Measurements from ENCODE around the gene CCDC117. TPM values are rescaled to one million over a fixed set of nuclear protein-coding genes. Genes with fewer than 3 reads are reported as not detected.

Gene CCDC117
- 4.2 and 4.5 TPM in 2 replicates for polyA plus RNA-seq (2012; rRNA removed)
- polyA plus RNA-seq (2012; cell fraction: cytosol; rRNA removed) = 6.3 and 7.3 TPM in 2 replicates
- 3.4 and 4.6 TPM in 2 replicates for polyA plus RNA-seq (2012; cell fraction: nucleus; rRNA removed)

GRCh38 chr22:28772633-28773460 lies at the start of gene CCDC117:
Gene CCDC117, plus strand, starts transcription at chr22:28772695. Its CDS starts 155 bp downstream, at chr22:28772850.
- Histone ChIP-seq H3K9ac (peak within 1 kb of the TSS; percentile 94), H3K4me1 (ENCODE audit: control insufficient read depth in 1 of 2, insufficient read depth in 2 of 2, low read depth in 1 of 2, low read length in 1 of 2) (no peaks in the 10 kb centered on the region), H4K20me1 (ENCODE audit: insufficient read depth) (no peaks in the 10 kb centered on the region), H3K4me3 (ENCODE audit: low read depth in 2 of 2, low read length in 1 of 2) (peak within 1 kb of the TSS; percentile 60 to 88), H3K4me2 (peak within 1 kb of the TSS; percentile 95), H3K27ac (ENCODE audit: low read depth in 2 of 2, low read length in 1 of 2) (peak within 1 kb of the TSS; percentile 71 to 88), H2AFZ (ENCODE audit: low read depth) (peak within 1 kb of the TSS; percentile 86), H3F3A (replicated peaks; ENCODE audit: insufficient read depth) (peaks cover 7% of the 10 kb centered on the region), H3K9me2 (no peaks in the 10 kb centered on the region), H3K36me3 (replicated peaks in 1 of 2; ENCODE audit: control insufficient read depth in 1 of 2, insufficient read depth in 2 of 2, low read length in 1 of 2) (peaks cover 0 to 30% of the 10 kb centered on the region in 2 experiments), H3K27me3 (ENCODE audit: insufficient read depth) (no peaks in the 10 kb centered on the region), H3K9me3 (no peaks in the 10 kb centered on the region), H3K79me2 (ENCODE audit: insufficient read depth) (peaks cover 48% of the 10 kb centered on the region)
- CTCF ChIA-PET = interaction anchor here (0.9 to 3.2 kb wide), 11 partner anchors 8 to 173 kb away, joined by 3 to 17 read pairs (median 6); partner anchors contain the start of gene XBP1
- under 1% methylated on average over 22 of the region's 92 CpGs for WGBS (ENCODE audit: low lambda C conversion rate)
- DNase-seq = peak; percentile 95
- POLR2A ChIA-PET = interaction anchor here (0.6 to 1.2 kb wide), 7 partner anchors 11 to 1463 kb away, joined by 3 to 9 read pairs (median 4); partner anchors contain the start of genes TTC28 and XBP1
- TF ChIP-seq RCOR1 (IDR thresholded peaks at IDR 0.05; ENCODE audit: low read length) (no peak), FOXM1 (IDR thresholded peaks at IDR 0.05; ENCODE audit: low read depth) (no peak), SMC3 (IDR thresholded peaks at IDR 0.05; ENCODE audit: low read depth, low read length) (no peak), SIN3A (IDR thresholded peaks at IDR 0.05; ENCODE audit: borderline replicate concordance, low read depth, low read length) (0 out of 2 replicates have a peak, but pooled peaks have one; percentile 71), USF2 (IDR thresholded peaks at IDR 0.05; ENCODE audit: borderline replicate concordance, low read depth, low read length) (no peak), GATA2 (CRISPR knock-in tag; IDR thresholded peaks at IDR 0.05) (no peak), EZH2phosphoT487 (IDR thresholded peaks at IDR 0.05; ENCODE audit: borderline replicate concordance, low read depth) (no peak), FOSL2 (IDR thresholded peaks at IDR 0.05; ENCODE audit: borderline replicate concordance, low read depth) (0 out of 2 replicates have a peak, but pooled peaks have one; percentile 3), CTCF (IDR thresholded peaks at IDR 0.05) (no peak; the same call in 1 of the 2 replicates), RFX5 (IDR thresholded peaks at IDR 0.05; ENCODE audit: low read length) (no peak), FOXJ3 (CRISPR knock-in tag; IDR thresholded peaks at IDR 0.05) (peak; percentile 77; the same call in 1 of the 2 replicates), MAX (IDR thresholded peaks at IDR 0.05; ENCODE audit: low read depth) (peak; percentile 96), ELF1 (IDR thresholded peaks at IDR 0.05) (peak; percentile 98), RAD21 (IDR thresholded peaks at IDR 0.05; ENCODE audit: low read length) (no peak), TAF1 (IDR thresholded peaks at IDR 0.05; ENCODE audit: borderline replicate concordance, low read depth, low read length) (peak; percentile 72), JUND (IDR thresholded peaks at IDR 0.05) (no peak), IRF3 (IDR thresholded peaks at IDR 0.05; ENCODE audit: low read depth, low read length) (no peak), TEAD4 (IDR thresholded peaks at IDR 0.05; ENCODE audit: borderline replicate concordance, insufficient read depth) (no peak), MXI1 (IDR thresholded peaks at IDR 0.05; ENCODE audit: low read depth, low read length) (peak; percentile 83), POLR2AphosphoS5 (IDR thresholded peaks at IDR 0.05; ENCODE audit: low read depth, low read length) (peak; percentile 71), NRF1 (IDR thresholded peaks at IDR 0.05; ENCODE audit: low read depth, low read length) (no peak), MEF2A (IDR thresholded peaks at IDR 0.05; ENCODE audit: borderline replicate concordance, low read depth) (no peak), ZBTB33 (IDR thresholded peaks at IDR 0.05; ENCODE audit: borderline replicate concordance, low read depth) (peak; percentile 68; the same call in 1 of the 2 replicates), CHD2 (IDR thresholded peaks at IDR 0.05; ENCODE audit: low read length, partially characterized antibody) (no peak), GABPA (IDR thresholded peaks at IDR 0.05; ENCODE audit: low read depth) (peak; percentile 24; the same call in 1 of the 2 replicates), NFIC (IDR thresholded peaks at IDR 0.05; ENCODE audit: borderline replicate concordance) (no peak)
